Lower lobe of right lung (tissue), 2 donors: ENCODE results near the gene MIOS. TPM values are rescaled to one million over a fixed set of nuclear protein-coding genes. Genes with fewer than 3 reads are reported as not detected.

Experiments used
- ATAC-seq, 2 donors: fragments of 200-7000 bp; cut with Tn5 transposase; one replicate each; pipeline ENCODE4 v1.9.1; 2020 to 2022; ENCODE audit warnings: mild to moderate bottlenecking in 2 of 2, moderate library complexity in 2 of 2
- DNase-seq: peaks from one replicate; pipeline ENCODE4 v3.0.0-alpha.2; 2020
- H3K27ac ChIP-seq: fragments of 200-600 bp; one replicate; pipeline ENCODE4 v1.8.0; 2022
- H3K27me3 ChIP-seq: fragments of 200-600 bp; one replicate; pipeline ENCODE4 v1.8.0; 2022; ENCODE audit warnings: low read depth
- H3K36me3 ChIP-seq: fragments of 200-600 bp; one replicate; pipeline ENCODE4 v1.8.0; 2022; ENCODE audit warnings: mild to moderate bottlenecking
- H3K4me1 ChIP-seq: fragments of 200-600 bp; one replicate; pipeline ENCODE4 v1.8.0; 2022
- H3K4me3 ChIP-seq: fragments of 200-600 bp; one replicate; pipeline ENCODE4 v1.8.0; 2022; ENCODE audit warnings: mild to moderate bottlenecking
- H3K9me3 ChIP-seq: fragments of 200-600 bp; one replicate; pipeline ENCODE4 v1.8.0; 2022
- CTCF ChIP-seq: fragments of 200-600 bp; IDR thresholded peaks from one replicate; pipeline ENCODE4 v1.8.0; 2022; ENCODE audit warnings: antibody characterized with exemption, mild to moderate bottlenecking
- intact Hi-C: fragments of 100-400 bp; cut with DNase I; formaldehyde crosslinking; loops from one replicate; pipeline ENCODE4 v1.11.0; 2022
- total RNA-seq: library from RNA; stranded (reverse); fragmentation: NEBNext Ultra II Directional; extraction: Animal tissue kit (Norgen Biotek cat#: 25700); gene quantifications from one replicate; pipeline ENCODE4 v1.2.1, GENCODE V29; 2021
- donor health status: DM: no; HTN: yes; CAD: no; lungs with severe emphysema.

Gene MIOS
- total RNA-seq, 1 donor from 2014 or later, result 28.8 TPM

DNA sequence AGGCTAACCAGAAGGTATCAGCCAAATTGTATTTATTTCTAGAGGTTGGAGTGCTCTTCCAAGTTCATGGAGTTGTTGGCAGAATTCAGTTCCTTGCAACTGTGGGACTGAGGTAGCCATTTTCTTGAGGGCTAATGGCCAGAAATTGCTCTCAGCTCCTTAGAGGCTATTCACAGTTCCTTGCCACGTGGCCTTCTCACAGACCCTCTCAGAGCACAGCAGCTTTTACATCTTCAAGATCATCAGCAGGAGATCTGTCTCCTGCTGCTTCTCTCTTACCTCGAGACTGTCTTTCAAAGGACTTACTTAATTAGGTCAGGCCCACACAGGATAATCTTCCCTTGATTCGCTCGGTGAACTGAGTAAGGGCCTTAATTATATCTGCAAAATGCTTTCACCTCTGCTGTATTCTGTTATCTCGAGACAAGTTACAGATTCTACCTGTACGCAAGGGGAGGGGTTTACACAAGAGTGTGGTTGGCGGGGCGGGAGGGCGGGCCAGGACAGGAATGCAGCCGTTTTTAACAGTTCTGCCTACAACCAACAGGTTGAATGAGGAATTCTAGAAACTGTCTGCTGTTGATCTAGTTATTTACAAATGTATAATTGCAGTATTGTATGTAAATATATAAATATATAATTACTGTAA lies 15.0 kb downstream of the MIOS start:
- Histone ChIP-seq H3K27me3 (no peaks in the 10 kb centered on the region), H3K9me3 (no peaks in the 10 kb centered on the region), H3K4me1 (no peaks in the 10 kb centered on the region), H3K27ac (no peak overlapping the region), H3K4me3 (no peak overlapping the region), H3K36me3 (peaks cover 4% of the 10 kb centered on the region)
- intact Hi-C loops, result no loop called here
- ATAC-seq (peak in 1 of 2 donors; percentile 57), DNase-seq (no peak)
- no peak for TF ChIP-seq CTCF

- TF ChIP-seq CTCF, result no peak
- no peaks in the 10 kb centered on the region for H3K9me3 ChIP-seq
- no peak overlapping the region for H3K4me3 ChIP-seq
- intact Hi-C loops, result no loop called here
- H3K27me3 ChIP-seq, result no peaks in the 10 kb centered on the region
- no peak for ATAC-seq
- no peak overlapping the region for H3K27ac ChIP-seq
- H3K36me3 ChIP-seq, result peaks cover 4% of the 10 kb centered on the region
- no peaks in the 10 kb centered on the region for H3K4me1 ChIP-seq
- no peak for DNase-seq
Observed at GRCh38 chr7:7582596-7582995, 15.9 kb downstream of the MIOS start.

GRCh38 chr7:7583731-7584130 lies 17.0 kb downstream of the MIOS start:
- H3K9me3 ChIP-seq, result no peaks in the 10 kb centered on the region
- no peak overlapping the region for H3K27ac ChIP-seq
- intact Hi-C loops, result no loop called here
- H3K36me3 ChIP-seq, result peaks cover 4% of the 10 kb centered on the region
- no peak for DNase-seq
- no peak overlapping the region for H3K4me3 ChIP-seq
- no peaks in the 10 kb centered on the region for H3K27me3 ChIP-seq
- ATAC-seq, result no peak
- no peak for TF ChIP-seq CTCF
- H3K4me1 ChIP-seq, result no peaks in the 10 kb centered on the region

DNA sequence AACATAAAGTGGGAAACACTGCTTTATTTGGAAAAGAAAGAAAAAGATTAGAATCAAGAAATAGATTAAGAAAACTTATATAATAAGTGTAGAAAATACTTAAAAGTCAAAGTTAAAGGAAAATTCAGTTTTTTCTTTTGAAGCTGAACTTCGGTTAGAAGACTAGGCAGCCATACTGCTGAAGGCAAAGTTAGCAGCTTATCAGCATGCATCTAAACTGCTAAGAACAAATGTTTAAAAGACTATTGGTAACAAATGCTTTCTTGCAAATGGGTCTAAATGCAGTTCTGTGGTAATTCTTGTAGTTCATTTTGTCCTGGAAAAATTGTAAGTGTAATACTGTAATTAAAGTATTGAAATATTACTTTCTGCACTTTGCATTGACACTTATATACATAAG lies 18.0 kb downstream of the MIOS start:
- DNase-seq, result no peak
- peaks cover 3% of the 10 kb centered on the region for H3K36me3 ChIP-seq
- H3K27ac ChIP-seq, result no peak overlapping the region
- no peaks in the 10 kb centered on the region for H3K9me3 ChIP-seq
- TF ChIP-seq CTCF, result no peak
- H3K4me3 ChIP-seq, result no peak overlapping the region
- no peaks in the 10 kb centered on the region for H3K4me1 ChIP-seq
- intact Hi-C loops, result no loop called here
- ATAC-seq, result no peak
- H3K27me3 ChIP-seq, result no peaks in the 10 kb centered on the region

DNA sequence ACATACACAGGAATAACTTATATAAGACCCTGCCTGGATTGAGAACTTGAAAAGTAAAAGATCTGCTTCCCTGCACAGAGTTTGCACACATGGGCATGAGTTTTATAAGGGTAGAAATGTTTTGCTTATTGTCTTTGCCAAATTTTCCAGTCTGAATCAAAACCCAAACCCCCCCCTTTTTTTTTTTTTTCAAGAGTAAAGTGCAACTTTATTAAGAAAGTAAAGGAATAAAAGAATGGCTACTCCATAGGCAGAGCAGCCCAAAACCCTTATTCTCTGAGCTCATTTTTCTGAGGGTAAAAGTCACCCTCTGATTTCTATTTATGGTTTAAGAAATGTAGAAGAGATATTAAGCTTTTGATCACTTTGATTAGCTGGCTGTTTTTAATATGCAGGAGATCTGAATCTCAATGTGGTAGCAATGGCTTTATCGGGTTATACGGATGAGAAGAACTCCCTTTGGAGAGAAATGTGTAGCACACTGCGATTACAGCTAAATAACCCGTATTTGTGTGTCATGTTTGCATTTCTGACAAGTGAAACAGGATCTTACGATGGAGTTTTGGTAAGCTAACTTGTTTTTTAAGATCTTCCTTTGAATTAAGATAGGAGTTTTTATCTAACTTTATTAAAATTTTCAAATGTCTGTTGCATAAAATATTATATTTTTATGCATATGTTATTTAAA lies 18.7 kb downstream of the MIOS start:
- H3K4me3 ChIP-seq, result no peak overlapping the region
- intact Hi-C loops, result no loop called here

More for the DNA sequence above, 18.7 kb downstream of the MIOS start:
- ATAC-seq, result no peak
- Histone ChIP-seq H3K4me1 (no peaks in the 10 kb centered on the region), H3K9me3 (no peaks in the 10 kb centered on the region), H3K27ac (no peak overlapping the region), H3K27me3 (no peaks in the 10 kb centered on the region), H3K36me3 (peaks cover 10% of the 10 kb centered on the region)
- no peak for DNase-seq
- no peak for TF ChIP-seq CTCF
